ENCODE measurements around the gene HTT. TPM values are rescaled to one million over a fixed set of nuclear protein-coding genes. Genes with fewer than 3 reads are reported as not detected.

Gene HTT
- total and polyA plus RNA-seq, 9 of the 15 experiments (the other 6 are each of a cell fraction or from before 2014, with no cell fraction given), result 0.66 to 31.6 (median 14.7) TPM

DNA sequence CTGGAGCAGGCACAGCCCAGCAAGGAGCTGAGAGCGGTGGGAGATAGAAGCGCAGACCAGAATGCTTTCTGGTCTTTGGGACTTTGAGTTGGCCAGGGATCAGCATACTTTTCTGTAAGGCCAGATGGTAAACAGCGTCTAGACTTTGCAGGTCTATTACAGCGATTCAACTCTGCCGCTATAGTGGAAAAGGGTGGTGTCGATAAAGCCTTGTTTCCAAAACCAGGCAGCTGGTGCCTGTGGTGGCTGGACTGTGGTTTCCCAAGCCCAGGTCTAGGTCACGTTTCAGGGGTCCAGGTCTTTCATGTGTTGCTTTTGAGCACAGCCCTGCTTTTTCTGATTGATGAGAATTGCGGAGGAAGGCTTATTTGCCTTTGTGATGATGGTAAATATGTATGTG is 40.2 kb upstream of the HTT start:
- in situ Hi-C loops (cut with MboI), result no loop called here
- Histone ChIP-seq H3K36me3 (ENCODE audit: control insufficient read depth, insufficient read depth, low read length) (no peaks in the 10 kb centered on the region), H3K9me1 (ENCODE audit: control insufficient read depth, insufficient read depth, low read length) (no peaks in the 10 kb centered on the region), H3K27ac (ENCODE audit: extremely low read depth, low read depth, low read length) (no peak overlapping the region), H3K4me3 (no peak overlapping the region), H3K9me3 (replicated peaks; ENCODE audit: control insufficient read depth, insufficient read depth, low read depth, low read length) (no peaks in the 10 kb centered on the region), H2AFZ (ENCODE audit: low read depth, low read length) (no peak overlapping the region), H3K4me2 (ENCODE audit: insufficient read depth, low read length) (no peak overlapping the region), H4K20me1 (replicated peaks; ENCODE audit: control insufficient read depth, insufficient read depth, low read length) (no peaks in the 10 kb centered on the region; the same call in 1 of the 2 replicates), H3K27me3 (ENCODE audit: control insufficient read depth in 2 of 2, insufficient read depth in 2 of 2, low read length in 2 of 2) (peaks cover 64 to 96% of the 10 kb centered on the region in 2 experiments), H3K4me1 (replicated peaks in 1 of 2; ENCODE audit: control insufficient read depth in 2 of 2, insufficient read depth in 2 of 2, low read length in 2 of 2) (peaks cover 0 to 14% of the 10 kb centered on the region in 2 experiments; a peak in 3 of 5 replicates), H3K79me2 (ENCODE audit: control insufficient read depth, insufficient read depth, low read length) (no peaks in the 10 kb centered on the region), H3K9ac (ENCODE audit: insufficient read depth in 1 of 2, low read depth in 2 of 2, low read length in 2 of 2) (no peak overlapping the region)
- no peak for FAIRE-seq
- ChIA-PET CTCF (ENCODE audit: low intra/inter-chr PET ratio) (no interaction called here), POLR2A (interaction anchor here (0.6 to 1.5 kb wide), 3 partner anchors 10 to 71 kb away, joined by 3 read pairs; partner anchors contain the start of gene GRK4)
- BruUV-seq (replicated peaks), result no TSS peak
- TF ChIP-seq, protein P1, sequence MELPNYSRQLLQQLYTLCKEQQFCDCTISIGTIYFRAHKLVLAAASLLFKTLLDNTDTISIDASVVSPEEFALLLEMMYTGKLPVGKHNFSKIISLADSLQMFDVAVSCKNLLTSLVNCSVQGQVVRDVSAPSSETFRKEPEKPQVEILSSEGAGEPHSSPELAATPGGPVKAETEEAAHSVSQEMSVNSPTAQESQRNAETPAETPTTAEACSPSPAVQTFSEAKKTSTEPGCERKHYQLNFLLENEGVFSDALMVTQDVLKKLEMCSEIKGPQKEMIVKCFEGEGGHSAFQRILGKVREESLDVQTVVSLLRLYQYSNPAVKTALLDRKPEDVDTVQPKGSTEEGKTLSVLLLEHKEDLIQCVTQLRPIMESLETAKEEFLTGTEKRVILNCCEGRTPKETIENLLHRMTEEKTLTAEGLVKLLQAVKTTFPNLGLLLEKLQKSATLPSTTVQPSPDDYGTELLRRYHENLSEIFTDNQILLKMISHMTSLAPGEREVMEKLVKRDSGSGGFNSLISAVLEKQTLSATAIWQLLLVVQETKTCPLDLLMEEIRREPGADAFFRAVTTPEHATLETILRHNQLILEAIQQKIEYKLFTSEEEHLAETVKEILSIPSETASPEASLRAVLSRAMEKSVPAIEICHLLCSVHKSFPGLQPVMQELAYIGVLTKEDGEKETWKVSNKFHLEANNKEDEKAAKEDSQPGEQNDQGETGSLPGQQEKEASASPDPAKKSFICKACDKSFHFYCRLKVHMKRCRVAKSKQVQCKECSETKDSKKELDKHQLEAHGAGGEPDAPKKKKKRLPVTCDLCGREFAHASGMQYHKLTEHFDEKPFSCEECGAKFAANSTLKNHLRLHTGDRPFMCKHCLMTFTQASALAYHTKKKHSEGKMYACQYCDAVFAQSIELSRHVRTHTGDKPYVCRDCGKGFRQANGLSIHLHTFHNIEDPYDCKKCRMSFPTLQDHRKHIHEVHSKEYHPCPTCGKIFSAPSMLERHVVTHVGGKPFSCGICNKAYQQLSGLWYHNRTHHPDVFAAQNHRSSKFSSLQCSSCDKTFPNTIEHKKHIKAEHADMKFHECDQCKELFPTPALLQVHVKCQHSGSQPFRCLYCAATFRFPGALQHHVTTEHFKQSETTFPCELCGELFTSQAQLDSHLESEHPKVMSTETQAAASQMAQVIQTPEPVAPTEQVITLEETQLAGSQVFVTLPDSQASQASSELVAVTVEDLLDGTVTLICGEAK (IDR thresholded peaks at IDR 0.05), result peak; percentile 47; the same call in 1 of the 2 replicates
- TF ChIP-seq, protein P1 (CRISPR knock-in tag; IDR thresholded peaks at IDR 0.05), result no peak
- no peak for TF ChIP-seq CBX3 (IDR thresholded peaks at IDR 0.05; ENCODE audit: borderline replicate concordance in 1 of 2, low read length in 2 of 2)
- 24% methylated on average over 8 of the region's 8 CpGs for WGBS (ENCODE audit: insufficient coverage, low coverage, missing lambda C conversion rate)
- no peak for DNase-seq (ENCODE audit: extremely low read depth in 1 of 4, low spot score in 3 of 4)
- intact Hi-C loops (cut with micrococcal nuclease), result no loop called here
- no peak for ATAC-seq
